Cardiac fibroblast (primary cell): Measurements from ENCODE around the gene NIPAL3.

Experiments
- DNase-seq, 2 donors: peaks; one replicate each; pipeline versions ENCODE4 v3.0.0 to v3.0.0-alpha.2; 2010; ENCODE audit warnings: low read depth in 2 of 2
- H3K4me3 ChIP-seq, 2 donors: replicated peaks in 1 of 2; 1 replicate in 1 of 2; 2 replicates in 1 of 2; pipeline ENCODE4 v1.5.1; 2011; ENCODE audit warnings: low read depth in 2 of 2, low read length in 2 of 2, mild to moderate bottlenecking in 2 of 2, moderate library complexity in 1 of 2
- CTCF ChIP-seq: IDR thresholded peaks from one replicate; pipeline ENCODE4 v1.5.1; 2011; ENCODE audit warnings: low read depth, mild to moderate bottlenecking, low read length, inconsistent platforms

The NIPAL3 gene

GRCh38 chr1:24374891-24375786 lies 40.5 kb upstream of the NIPAL3 start:
- TF ChIP-seq CTCF = no peak
- H3K4me3 ChIP-seq = no peak overlapping the region
- DNase-seq = no peak

GRCh38 chr1:24379733-24380315 lies 35.8 kb upstream of the NIPAL3 start:
- peak; percentile 43 to 70 for DNase-seq
- TF ChIP-seq CTCF = no peak
- H3K4me3 ChIP-seq = no peak overlapping the region

- TF ChIP-seq CTCF = no peak
- no peak overlapping the region for H3K4me3 ChIP-seq
- DNase-seq = no peak
These were observed 35.1 kb upstream of the NIPAL3 start for GRCh38 chr1:24380508-24380907.

- H3K4me3 ChIP-seq = no peak overlapping the region
- DNase-seq = no peak
- no peak for TF ChIP-seq CTCF
These were observed 34.3 kb upstream of the NIPAL3 start for GRCh38 chr1:24381256-24381655.

- DNase-seq = no peak
- TF ChIP-seq CTCF = no peak
- H3K4me3 ChIP-seq = no peak overlapping the region
These were observed 33.4 kb upstream of the NIPAL3 start for GRCh38 chr1:24382165-24382577.

GRCh38 chr1:24383381-24383940 lies 32.1 kb upstream of the NIPAL3 start:
- no peak overlapping the region for H3K4me3 ChIP-seq
- DNase-seq = no peak
- no peak for TF ChIP-seq CTCF
